HG02763 (cell line): ENCODE data around the gene RMDN3.

Experiments
- ATAC-seq: cut with Tn5 transposase; IDR thresholded peaks from one replicate; pipeline ENCODE4 v1.9.1; 2021; ENCODE audit warnings: mild to moderate bottlenecking, moderate library complexity; ENCODE audit not compliant: unreplicated experiment

The RMDN3 gene

DNA sequence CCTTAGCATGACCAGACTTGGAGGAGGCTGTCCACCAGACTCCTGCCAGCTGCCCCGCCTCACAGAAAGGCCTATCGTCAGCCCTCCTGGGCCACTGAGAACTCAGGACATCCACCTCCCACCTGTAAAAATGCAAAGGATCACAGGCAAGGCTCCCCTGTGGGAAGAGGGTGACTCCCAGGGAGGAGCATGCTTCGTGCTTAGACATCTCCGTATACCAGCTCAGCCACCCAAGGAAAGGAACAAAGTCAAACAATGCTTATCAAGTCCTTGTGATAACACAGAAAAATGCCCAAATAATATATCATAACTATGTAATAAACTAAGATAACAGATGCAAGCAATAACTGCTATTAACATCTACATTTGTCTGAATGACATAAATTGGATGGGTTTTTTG lies 4.2 kb downstream of the RMDN3 start:
- no peak for ATAC-seq

DNA sequence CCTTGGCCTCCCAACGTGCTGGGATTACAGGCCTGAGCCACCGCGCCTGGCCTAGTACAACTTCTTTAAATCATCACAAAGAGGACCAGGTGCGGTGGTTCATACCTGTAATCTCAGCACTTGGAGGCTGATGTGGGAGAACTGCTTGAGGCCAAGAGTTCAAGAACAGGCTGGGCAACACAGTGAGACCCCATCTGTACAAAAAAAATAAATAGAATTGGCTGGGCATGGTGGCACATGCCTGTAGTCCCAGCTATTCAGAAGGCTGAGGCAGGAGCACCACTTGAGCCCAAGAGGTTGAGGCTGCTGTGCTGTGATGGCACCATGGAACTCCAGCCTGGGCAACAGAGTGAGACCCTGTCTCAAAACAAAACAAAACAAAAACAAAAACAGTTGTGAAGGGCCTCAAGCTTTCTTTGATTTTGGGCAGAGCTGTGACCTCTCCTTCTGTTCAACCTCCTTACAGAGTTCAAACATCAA lies 5.9 kb downstream of the RMDN3 start:
- ATAC-seq = no peak

DNA sequence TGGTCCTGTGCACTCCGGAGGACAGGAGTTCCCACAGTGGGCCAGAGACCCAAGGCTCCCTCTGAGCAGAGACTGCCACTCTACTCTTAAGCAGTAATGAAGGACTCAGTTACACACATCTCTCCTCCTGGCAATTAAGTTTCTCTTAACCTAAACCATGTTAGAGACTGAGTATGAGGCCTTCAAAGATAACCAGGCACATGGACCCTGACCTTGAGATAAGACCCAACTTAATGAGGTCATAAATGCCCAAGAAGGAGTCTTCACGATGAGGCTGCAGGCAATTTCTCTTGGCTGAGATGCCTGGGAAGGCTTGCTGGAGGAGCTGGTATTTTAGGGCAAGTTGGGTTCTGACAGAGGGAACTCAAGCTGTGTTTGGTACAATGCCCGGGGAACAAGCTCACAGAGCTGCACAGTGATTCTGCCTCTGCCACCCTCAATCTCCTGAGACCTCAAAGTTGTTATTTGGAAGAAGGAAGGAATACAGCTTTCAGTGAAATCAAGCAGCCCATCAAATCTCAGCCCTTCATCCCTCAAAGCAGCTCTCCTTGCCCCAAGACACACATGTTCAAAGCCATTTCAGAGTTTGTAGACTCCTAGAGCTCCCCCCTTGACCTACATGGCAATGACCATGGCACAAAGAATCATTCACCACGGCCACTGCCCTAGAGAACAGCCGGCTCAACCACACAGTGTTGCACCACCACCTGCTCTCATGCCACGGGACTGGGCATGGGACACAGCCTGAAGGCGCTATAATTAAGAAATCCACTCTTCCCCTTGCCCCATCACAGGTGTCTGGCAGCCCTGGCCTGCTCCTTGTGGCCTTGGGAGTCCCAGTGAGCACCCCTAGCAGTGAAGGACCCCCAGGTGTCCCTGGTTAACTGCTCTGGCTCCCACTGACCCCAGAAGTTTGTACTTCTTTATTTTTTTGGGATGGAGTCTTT lies 7.1 kb downstream of the RMDN3 start:
- ATAC-seq = no peak

DNA sequence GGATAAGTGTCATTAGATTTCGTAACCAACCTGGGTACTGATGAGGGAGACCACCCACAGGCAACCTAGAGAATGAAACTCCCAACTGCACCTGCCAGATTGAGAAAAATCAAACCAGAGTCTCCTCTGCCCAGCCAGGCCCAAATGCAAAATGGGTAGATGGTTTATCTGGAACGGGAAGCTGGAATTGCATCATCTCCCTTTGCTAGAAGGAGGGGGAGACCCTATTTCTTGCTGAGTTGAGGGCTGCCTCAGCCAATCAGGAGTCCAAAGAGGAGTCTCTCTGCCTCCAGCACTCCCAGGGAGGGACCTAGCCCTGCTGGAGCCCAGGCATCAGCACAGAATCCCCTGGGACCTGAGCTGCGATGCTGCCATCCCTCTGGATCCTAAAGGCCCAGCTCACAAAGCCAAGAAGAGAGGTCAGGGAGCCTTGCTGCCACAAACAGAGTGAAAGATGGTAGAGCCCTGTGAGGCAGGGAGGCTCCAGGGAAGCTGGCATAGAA lies 8.1 kb downstream of the RMDN3 start:
- ATAC-seq = no peak

DNA sequence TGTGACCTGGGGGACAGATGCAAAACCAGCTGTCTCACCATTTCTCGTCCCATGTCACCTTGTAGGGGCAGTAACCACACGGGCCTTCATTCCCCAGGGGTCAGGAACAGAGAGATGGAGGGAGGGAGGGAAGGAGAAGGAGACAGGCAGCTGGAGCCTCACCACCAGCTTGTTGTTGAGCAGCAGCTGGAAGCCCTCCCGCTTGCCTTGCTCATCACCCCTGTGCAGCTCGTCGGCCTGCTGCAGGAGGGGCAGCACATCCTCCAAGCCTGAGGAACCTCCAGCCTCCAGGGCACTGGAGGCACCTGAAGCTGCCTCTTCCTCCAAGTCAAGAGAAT lies 10.3 kb downstream of the RMDN3 start:
- no peak for ATAC-seq

- no peak for ATAC-seq
These were observed 10.9 kb downstream of the RMDN3 start for GRCh38 chr15:40743921-40744814.

GRCh38 chr15:40743485-40743901 lies 11.6 kb downstream of the RMDN3 start:
- no peak for ATAC-seq

- no peak for ATAC-seq
These were observed 15.2 kb downstream of the RMDN3 start for GRCh38 chr15:40739854-40740253.

GRCh38 chr15:40739047-40739446 lies 16.0 kb downstream of the RMDN3 start:
- no peak for ATAC-seq

- no peak for ATAC-seq
These were observed 18.0 kb downstream of the RMDN3 start for GRCh38 chr15:40737048-40737447.

DNA sequence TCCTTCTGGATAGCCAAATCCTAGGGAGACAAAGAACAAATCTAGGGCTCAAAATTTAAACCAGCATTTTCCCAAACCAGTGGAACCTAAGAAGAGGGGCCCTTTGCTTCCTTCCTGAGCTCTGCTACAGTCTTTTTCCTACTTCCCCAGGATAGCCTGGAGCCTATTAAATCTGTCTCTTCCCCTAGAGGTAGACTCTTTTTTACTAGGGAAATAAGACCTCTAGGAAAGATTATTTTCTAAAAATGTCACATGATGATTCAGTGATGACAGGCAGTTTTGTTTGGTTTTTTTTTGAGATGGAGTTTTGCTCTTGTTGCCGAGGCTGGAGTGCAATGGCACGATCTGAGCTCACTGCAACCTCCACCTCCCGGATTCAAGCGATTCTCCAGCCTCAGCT lies 18.5 kb downstream of the RMDN3 start:
- no peak for ATAC-seq

DNA sequence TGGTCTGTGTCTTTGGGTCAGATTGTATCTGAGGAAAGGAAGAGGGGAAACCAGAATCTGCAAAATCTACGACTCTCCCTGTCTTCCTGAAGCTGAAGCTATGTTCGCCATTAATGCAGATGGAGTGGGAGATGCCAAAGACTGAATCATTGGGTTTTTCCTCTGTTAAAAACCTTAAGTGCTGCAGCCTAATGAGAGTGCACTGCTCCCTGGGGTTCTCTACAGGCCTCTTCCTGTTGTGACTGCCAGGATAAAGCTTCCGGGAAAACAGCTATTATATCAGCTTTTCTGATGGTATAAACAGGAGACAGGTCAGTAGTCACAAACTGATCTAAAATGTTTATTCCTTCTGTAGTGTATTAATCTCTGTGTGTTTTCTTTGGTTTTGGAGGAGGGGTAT lies 24.0 kb downstream of the RMDN3 start:
- no peak for ATAC-seq

GRCh38 chr15:40723919-40724318 lies 31.1 kb downstream of the RMDN3 start:
- no peak for ATAC-seq

DNA sequence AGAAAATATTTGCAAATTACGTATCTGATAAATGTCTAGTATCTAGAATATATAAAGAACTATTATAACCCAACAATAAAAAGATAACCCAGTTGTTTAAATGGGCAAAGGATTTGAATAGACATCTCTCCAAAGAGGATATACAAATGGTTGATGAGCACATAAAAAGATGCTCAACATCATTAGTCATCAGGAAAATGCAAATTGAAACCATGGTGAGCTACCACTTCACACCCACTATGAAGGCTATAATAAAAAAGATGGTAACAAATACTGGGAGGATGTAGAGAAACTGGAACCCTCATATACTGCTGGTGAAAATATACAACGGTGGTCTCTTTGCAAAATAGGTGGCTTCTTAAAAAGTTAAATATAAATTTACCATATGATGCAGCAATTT lies 32.1 kb downstream of the RMDN3 start:
- no peak for ATAC-seq

GRCh38 chr15:40722354-40722753 lies 32.7 kb downstream of the RMDN3 start:
- no peak for ATAC-seq

GRCh38 chr15:40721701-40722100 lies 33.4 kb downstream of the RMDN3 start:
- no peak for ATAC-seq

DNA sequence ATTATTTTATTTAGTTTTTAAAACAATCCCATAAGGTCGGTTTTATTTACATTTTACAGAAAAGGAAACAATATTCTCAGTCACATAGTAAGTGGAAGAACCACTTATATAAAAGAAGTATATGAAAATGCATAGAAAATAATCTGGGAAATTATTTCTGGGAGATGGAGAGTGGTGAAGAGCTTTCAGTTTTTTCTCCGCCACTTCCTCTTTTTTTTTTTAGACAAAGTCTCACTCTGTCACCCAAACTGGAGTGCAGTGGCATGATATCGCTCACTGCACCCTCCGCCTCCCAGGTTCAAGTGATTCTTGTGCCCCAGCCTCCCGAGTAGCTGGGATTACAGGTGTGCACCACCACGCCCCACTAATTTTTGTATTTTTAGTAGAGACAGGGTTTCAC lies 38.9 kb downstream of the RMDN3 start:
- ATAC-seq = no peak

- no peak for ATAC-seq
These were observed 40.9 kb downstream of the RMDN3 start for GRCh38 chr15:40714144-40714543.

- no peak for ATAC-seq
These were observed 48.9 kb downstream of the RMDN3 start for GRCh38 chr15:40706121-40706520.

GRCh38 chr15:40702077-40702476 lies 53.0 kb downstream of the RMDN3 start:
- no peak for ATAC-seq

DNA sequence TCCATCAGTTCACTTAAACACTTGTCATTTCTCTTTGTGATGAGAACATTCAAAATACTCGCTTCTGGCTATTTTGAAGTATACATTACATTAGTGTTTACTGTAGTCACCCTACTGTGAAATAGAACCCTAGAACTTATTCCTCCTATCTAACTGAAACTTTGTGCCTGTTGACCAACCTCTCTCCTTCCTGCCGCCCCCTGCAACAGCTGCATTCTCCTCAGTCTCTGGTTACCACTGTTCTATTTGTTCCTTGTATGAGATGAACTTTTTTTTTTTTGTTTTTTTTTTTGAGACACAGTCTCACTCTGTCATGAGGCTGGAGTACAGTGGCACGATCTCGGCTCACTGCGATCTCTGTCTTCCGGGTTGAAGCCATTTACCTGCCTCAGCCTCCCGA lies 57.1 kb downstream of the RMDN3 start:
- no peak for ATAC-seq

DNA sequence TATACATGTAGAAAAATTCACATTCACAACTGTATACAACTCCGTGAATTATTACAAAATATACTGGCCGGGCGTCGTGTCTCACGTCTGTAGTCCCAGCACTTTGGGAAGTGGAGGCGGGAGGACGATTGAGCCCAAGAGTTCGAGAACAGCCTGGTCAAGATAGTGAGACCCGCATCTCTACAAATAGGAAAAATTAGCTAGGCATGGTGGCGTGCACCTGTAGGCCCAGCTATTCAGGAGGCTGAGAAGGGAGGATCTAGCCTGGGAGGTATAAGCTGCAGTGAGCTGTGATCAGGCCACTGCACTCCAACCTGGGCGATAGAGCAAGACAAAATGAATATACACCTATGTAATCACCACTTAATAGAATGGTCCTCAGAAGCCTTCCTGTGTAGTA lies 58.8 kb downstream of the RMDN3 start:
- ATAC-seq = no peak
